Hepatocyte (in vitro differentiated cells): ENCODE data around the gene SIRT7. TPM values are rescaled to one million over a fixed set of nuclear protein-coding genes. Genes with fewer than 3 reads are reported as not detected.
A peak's percentile ranks its signal among the peaks of the same experiment; 100 is the strongest.

ENCODE experiments used
- DNase-seq: peaks from one replicate; pipeline ENCODE4 v3.0.0-alpha.2; 2016; ENCODE audit warnings: low spot score
- H2AFZ ChIP-seq: fragments of 200-600 bp; sonication (generic); 2 replicates; pipeline ENCODE4 v1.6.0; 2016; ENCODE audit warnings: antibody characterized with exemption, mild to moderate bottlenecking
- H3K27ac ChIP-seq: fragments of 200-600 bp; sonication (generic); 2 replicates; pipeline ENCODE4 v1.5.1; 2016; ENCODE audit warnings: mild to moderate bottlenecking
- H3K27me3 ChIP-seq: fragments of 200-600 bp; sonication (generic); 2 replicates; pipeline ENCODE4 v1.6.1; 2016
- H3K36me3 ChIP-seq: fragments of 200-600 bp; sonication (generic); replicated peaks from 2 replicates; pipeline ENCODE4 v1.5.1; 2016; ENCODE audit warnings: low read depth; ENCODE audit not compliant: insufficient read depth
- H3K4me1 ChIP-seq: fragments of 200-600 bp; sonication (generic); 2 replicates; pipeline ENCODE4 v1.5.1; 2016; ENCODE audit warnings: mild to moderate bottlenecking, moderate library complexity; ENCODE audit not compliant: insufficient read depth
- H3K4me2 ChIP-seq: fragments of 200-600 bp; sonication (generic); 2 replicates; pipeline ENCODE4 v1.6.0; 2016
- H3K4me3 ChIP-seq: fragments of 200-600 bp; sonication (generic); 2 replicates; pipeline ENCODE4 v1.5.1; 2016; ENCODE audit warnings: mild to moderate bottlenecking
- H3K79me2 ChIP-seq: fragments of 200-600 bp; sonication (generic); 2 replicates; pipeline ENCODE4 v1.6.0; 2017; ENCODE audit warnings: mild to moderate bottlenecking
- H3K9me2 ChIP-seq: fragments of 200-600 bp; sonication (generic); replicated peaks from 2 replicates; pipeline ENCODE4 v1.6.0; 2017; ENCODE audit warnings: mild to moderate bottlenecking; ENCODE audit not compliant: insufficient read depth
- H3K9me3 ChIP-seq: fragments of 200-600 bp; sonication (generic); 2 replicates; pipeline ENCODE4 v1.5.1; 2016; ENCODE audit warnings: low read depth, mild to moderate bottlenecking
- H4K20me1 ChIP-seq: fragments of 200-600 bp; sonication (generic); 2 replicates; pipeline ENCODE4 v1.6.0; 2016; ENCODE audit warnings: mild to moderate bottlenecking; ENCODE audit not compliant: insufficient read depth, poor library complexity, severe bottlenecking
- CTCF ChIP-seq: fragments of 200-600 bp; sonication (generic); IDR thresholded peaks from 2 replicates; pipeline ENCODE4 v1.5.1; 2016; ENCODE audit warnings: antibody characterized with exemption, mild to moderate bottlenecking; ENCODE audit not compliant: poor library complexity
- EZH2 ChIP-seq: fragments of 200-600 bp; sonication (generic); IDR thresholded peaks from 2 replicates; pipeline ENCODE4 v1.6.1; 2016; ENCODE audit warnings: antibody characterized with exemption, mild to moderate bottlenecking, borderline replicate concordance
- EZH2phosphoT487 ChIP-seq: fragments of 200-600 bp; sonication (generic); IDR thresholded peaks from one replicate; pipeline ENCODE4 v1.6.1; 2018; ENCODE audit warnings: antibody characterized with exemption, mild to moderate bottlenecking, low read depth, moderate library complexity; ENCODE audit not compliant: unreplicated experiment, severe bottlenecking
- WGBS: methylation state at CpG from one replicate; pipeline ENCODE4 v1.1.6; 2016; ENCODE audit warnings: low lambda C conversion rate; ENCODE audit errors: missing lambda C conversion rate; 5-methylcytosine and 5-hydroxymethylcytosine counted together
- polyA plus RNA-seq: library from polyadenylated mRNA; unstranded; fragments of >200 nt; fragmentation: Nextera tagmentation; extraction: Ambion mirVana; gene quantifications from 2 replicates; pipeline ENCODE4 v1.2.1, GENCODE V29; 2016
- total RNA-seq: library from RNA; depleted of rRNA; stranded (reverse); fragments of >200 nt; gene quantifications from 2 replicates; pipeline ENCODE4 v1.2.3, GENCODE V29; 2014

The SIRT7 gene
- total and polyA plus RNA-seq, 2 experiments from 2014 or later, result 16.5 to 35.2 TPM

DNA sequence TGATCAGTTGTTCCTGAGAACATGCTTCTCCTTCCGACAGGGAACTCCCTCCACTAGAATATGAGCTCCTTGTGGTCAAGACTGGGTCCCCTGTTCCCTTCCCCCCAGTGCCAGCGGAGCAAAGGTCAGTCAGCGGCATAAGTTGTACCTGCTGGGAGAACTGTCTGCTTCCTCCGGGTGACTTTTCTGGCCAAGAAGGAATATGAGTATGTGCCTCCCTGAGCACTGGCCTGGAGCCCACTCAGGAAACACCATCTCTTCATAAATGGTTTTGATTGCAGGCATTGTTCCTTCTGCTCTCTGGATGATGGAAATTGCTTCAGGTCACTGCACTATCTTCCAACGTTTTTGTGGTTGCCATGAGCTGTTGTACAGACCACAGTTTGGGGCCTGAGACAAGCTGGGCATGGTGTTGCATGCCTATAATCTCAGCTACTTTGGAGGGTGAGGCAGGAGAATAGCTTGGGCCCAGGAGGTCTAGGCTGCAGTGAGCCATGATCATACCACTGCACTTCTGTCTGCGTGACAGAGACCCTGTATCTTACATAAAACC lies 54.8 kb downstream of the SIRT7 start:
- TF ChIP-seq EZH2 (no peak), CTCF (no peak), EZH2phosphoT487 (no peak)
- no peak for DNase-seq
- Histone ChIP-seq H3K9me2 (no peaks in the 10 kb centered on the region), H3K4me3 (no peak overlapping the region), H3K4me1 (peaks cover 48% of the 10 kb centered on the region), H3K27ac (peak overlapping the region; percentile 26), H3K9me3 (no peaks in the 10 kb centered on the region), H3K4me2 (peak overlapping the region; percentile 96), H2AFZ (no peak overlapping the region), H3K27me3 (no peaks in the 10 kb centered on the region), H4K20me1 (peaks cover 25% of the 10 kb centered on the region), H3K36me3 (no peaks in the 10 kb centered on the region), H3K79me2 (peaks cover 68% of the 10 kb centered on the region)
- WGBS, result 93% methylated on average over 6 of the region's 6 CpGs

Other genes with a start within 250 kb of the SIRT7 start
- gene ARL16, start 234.4 kb downstream of the SIRT7 start, total RNA-seq, result 34.2 and 38.8 TPM in 2 replicates
- gene ARL16, start 234.4 kb downstream of the SIRT7 start, polyA plus RNA-seq, result 64.6 and 70.6 TPM in 2 replicates
- gene HGS, start 234.2 kb downstream of the SIRT7 start, total RNA-seq, result 47.3 and 59.2 TPM in 2 replicates
- 128 and 142 TPM in 2 replicates for gene HGS, start 234.2 kb downstream of the SIRT7 start, polyA plus RNA-seq
- gene MRPL12, start 214.8 kb downstream of the SIRT7 start, total RNA-seq, result 24.5 and 37.0 TPM in 2 replicates
- 94.6 and 96.1 TPM in 2 replicates for gene MRPL12, start 214.8 kb downstream of the SIRT7 start, polyA plus RNA-seq
- gene SLC25A10, start 205.9 kb downstream of the SIRT7 start, total RNA-seq, result 27.5 and 31.3 TPM in 2 replicates
- gene SLC25A10, start 205.9 kb downstream of the SIRT7 start, polyA plus RNA-seq, result 34.8 and 53.2 TPM in 2 replicates
- gene GCGR, start 114.0 kb downstream of the SIRT7 start, total RNA-seq, result 2.4 and 2.9 TPM in 2 replicates
- gene GCGR, start 114.0 kb downstream of the SIRT7 start, polyA plus RNA-seq, result 2.5 and 3.8 TPM in 2 replicates
- 63.3 and 66.1 TPM in 2 replicates for gene MCRIP1, start 84.9 kb downstream of the SIRT7 start, total RNA-seq
- 118 and 138 TPM in 2 replicates for gene MCRIP1, start 84.9 kb downstream of the SIRT7 start, polyA plus RNA-seq
- gene PPP1R27, start 83.1 kb downstream of the SIRT7 start, total RNA-seq, result not detected in 2 replicates
- gene PPP1R27, start 83.1 kb downstream of the SIRT7 start, polyA plus RNA-seq, result 0.56 and 0.72 TPM in 2 replicates
- 1,163 and 1,316 TPM in 2 replicates for gene P4HB, start 57.6 kb downstream of the SIRT7 start, total RNA-seq
- gene P4HB, start 57.6 kb downstream of the SIRT7 start, polyA plus RNA-seq, result 1,233 and 1,240 TPM in 2 replicates
- 57.0 and 80.7 TPM in 2 replicates for gene ARHGDIA, start 46.8 kb downstream of the SIRT7 start, total RNA-seq
- gene ARHGDIA, start 46.8 kb downstream of the SIRT7 start, polyA plus RNA-seq, result 295 and 311 TPM in 2 replicates
- gene ALYREF, start 26.6 kb downstream of the SIRT7 start, total RNA-seq, result 50.9 and 55.3 TPM in 2 replicates
- 96.4 and 106 TPM in 2 replicates for gene ALYREF, start 26.6 kb downstream of the SIRT7 start, polyA plus RNA-seq
- 129 and 155 TPM in 2 replicates for gene ANAPC11, start 26.5 kb downstream of the SIRT7 start, total RNA-seq
- 307 and 345 TPM in 2 replicates for gene ANAPC11, start 26.5 kb downstream of the SIRT7 start, polyA plus RNA-seq
- gene NPB, start 15.9 kb downstream of the SIRT7 start, total RNA-seq, result 0.47 and 2.6 TPM in 2 replicates
- gene NPB, start 15.9 kb downstream of the SIRT7 start, polyA plus RNA-seq, result 2.2 and 3.2 TPM in 2 replicates
- gene PCYT2, start 6.8 kb downstream of the SIRT7 start, total RNA-seq, result 81.1 and 84.7 TPM in 2 replicates
- gene PCYT2, start 6.8 kb downstream of the SIRT7 start, polyA plus RNA-seq, result 124 and 126 TPM in 2 replicates
- gene MAFG, start 9.6 kb upstream of the SIRT7 start, total RNA-seq, result 18.1 and 21.3 TPM in 2 replicates
- 28.5 and 37.4 TPM in 2 replicates for gene MAFG, start 9.6 kb upstream of the SIRT7 start, polyA plus RNA-seq
- gene PYCR1, start 19.1 kb upstream of the SIRT7 start, total RNA-seq, result 109 and 113 TPM in 2 replicates
- 149 and 162 TPM in 2 replicates for gene PYCR1, start 19.1 kb upstream of the SIRT7 start, polyA plus RNA-seq
- gene MYADML2, start 29.1 kb upstream of the SIRT7 start, total RNA-seq, result not detected in 2 replicates
- gene MYADML2, start 29.1 kb upstream of the SIRT7 start, polyA plus RNA-seq, result 0.06 TPM in 2 replicates
- gene NOTUM, start 43.0 kb upstream of the SIRT7 start, total RNA-seq, result 1.0 and 1.8 TPM in 2 replicates
- 1.2 and 4.7 TPM in 2 replicates for gene NOTUM, start 43.0 kb upstream of the SIRT7 start, polyA plus RNA-seq
- 27.5 and 28.4 TPM in 2 replicates for gene ASPSCR1, start 59.5 kb upstream of the SIRT7 start, total RNA-seq
- gene ASPSCR1, start 59.5 kb upstream of the SIRT7 start, polyA plus RNA-seq, result 45.9 and 56.8 TPM in 2 replicates
- gene CENPX, start 104.7 kb upstream of the SIRT7 start, total RNA-seq, result 58.2 and 64.5 TPM in 2 replicates
- gene CENPX, start 104.7 kb upstream of the SIRT7 start, polyA plus RNA-seq, result 83.2 and 84.3 TPM in 2 replicates
- 12.8 and 15.5 TPM in 2 replicates for gene LRRC45, start 105.1 kb upstream of the SIRT7 start, total RNA-seq
- gene LRRC45, start 105.1 kb upstream of the SIRT7 start, polyA plus RNA-seq, result 14.7 and 17.2 TPM in 2 replicates
- gene RAC3, start 113.5 kb upstream of the SIRT7 start, total RNA-seq, result 11.8 and 13.7 TPM in 2 replicates
- 5.2 and 5.5 TPM in 2 replicates for gene RAC3, start 113.5 kb upstream of the SIRT7 start, polyA plus RNA-seq
- 118 and 125 TPM in 2 replicates for gene DCXR, start 119.5 kb upstream of the SIRT7 start, total RNA-seq
- 185 and 207 TPM in 2 replicates for gene DCXR, start 119.5 kb upstream of the SIRT7 start, polyA plus RNA-seq
- gene RFNG, start 133.6 kb upstream of the SIRT7 start, total RNA-seq, result 39.6 and 43.2 TPM in 2 replicates
- gene RFNG, start 133.6 kb upstream of the SIRT7 start, polyA plus RNA-seq, result 109 and 118 TPM in 2 replicates
- 101 and 124 TPM in 2 replicates for gene GPS1, start 133.7 kb upstream of the SIRT7 start, total RNA-seq
- 160 and 167 TPM in 2 replicates for gene GPS1, start 133.7 kb upstream of the SIRT7 start, polyA plus RNA-seq
- 71.5 and 71.9 TPM in 2 replicates for gene DUS1L, start 147.6 kb upstream of the SIRT7 start, total RNA-seq
- gene DUS1L, start 147.6 kb upstream of the SIRT7 start, polyA plus RNA-seq, result 160 and 202 TPM in 2 replicates
- 67.2 and 118 TPM in 2 replicates for gene FASN, start 180.1 kb upstream of the SIRT7 start, total RNA-seq
- 71.5 and 77.6 TPM in 2 replicates for gene FASN, start 180.1 kb upstream of the SIRT7 start, polyA plus RNA-seq